Endothelial cell of umbilical vein (primary cell): ENCODE results near the gene RMI2. TPM values are rescaled to one million over a fixed set of nuclear protein-coding genes. Genes with fewer than 3 reads are reported as not detected.
"Not testable (repeated sequence)": the region's sequence is repeated elsewhere in the genome, so short reads cannot be mapped to it uniquely, and the experiment has no call there.

ENCODE experiments used
- BruUV-seq: library from RNA; stranded (reverse); fragments of 400-500 nt; replicated peaks from 2 replicates; lab custom pipeline; 2021; lab: Mats Ljungman, UMichigan
- CTCF ChIA-PET: fragments of 300-600, 350-600 bp; sonication (Branson Sonifier 250); formaldehyde crosslinking; loops from one replicate; lab custom pipeline; 2021; ENCODE audit warnings: antibody characterized with exemption, inconsistent platforms; lab: Charles Lee
- POLR2A ChIA-PET: fragments of 300-600, 350-600 bp; sonication (Branson Sonifier 250); formaldehyde crosslinking; loops from one replicate; lab custom pipeline; 2021; ENCODE audit warnings: antibody characterized with exemption, inconsistent platforms; lab: Charles Lee
- DNase-seq: peaks from one replicate; pipeline ENCODE4 v3.0.0-alpha.2; 2011; ENCODE audit warnings: low read depth, low spot score
- FAIRE-seq: peaks from 2 replicates; lab custom pipeline; 2011; peaks lifted over from hg19 to GRCh38; lab: Jason Lieb, UNC
- H2AFZ ChIP-seq: 2 replicates; pipeline ENCODE4 v1.6.0; 2012; ENCODE audit warnings: low read depth, low read length, control low read depth, inconsistent platforms
- H3K27ac ChIP-seq: 2 replicates; pipeline ENCODE4 v1.5.1; 2011; ENCODE audit warnings: low read depth, mild to moderate bottlenecking, control low read depth, low read length, moderate library complexity; ENCODE audit not compliant: insufficient read depth
- H3K27me3 ChIP-seq, 2 experiments: 2 replicates each; pipeline versions ENCODE4 v1.6.0 to v1.6.1; 2011; ENCODE audit warnings: low read length in 2 of 2, mixed read lengths in 1 of 2; ENCODE audit not compliant: control insufficient read depth in 2 of 2, insufficient read depth in 2 of 2
- H3K36me3 ChIP-seq, 2 experiments: 2 replicates in 1 of 2; 3 replicates in 1 of 2; pipeline ENCODE4 v1.5.1; 2011; ENCODE audit warnings: low read length in 2 of 2, mild to moderate bottlenecking in 1 of 2, moderate library complexity in 1 of 2; ENCODE audit not compliant: control insufficient read depth in 2 of 2, insufficient read depth in 2 of 2; ENCODE audit errors: extremely low read depth in 1 of 2
- H3K4me1 ChIP-seq: 3 replicates; pipeline ENCODE4 v1.5.1; 2011; ENCODE audit warnings: mild to moderate bottlenecking, low read length; ENCODE audit not compliant: control insufficient read depth, insufficient read depth; ENCODE audit errors: extremely low read depth
- H3K4me2 ChIP-seq: 2 replicates; pipeline ENCODE4 v1.6.1; 2011; ENCODE audit warnings: low read length, control low read depth, mixed read lengths; ENCODE audit not compliant: insufficient read depth
- H3K4me3 ChIP-seq, 3 experiments: fragments of 200-600 bp in 1 of 3; sonication (generic), shearing (Covaris generic) in 1 of 3; replicated peaks in 1 of 3; 2 replicates each; pipeline ENCODE4 v1.5.1; 2011 to 2016; ENCODE audit warnings: control low read depth in 3 of 3, low read length in 3 of 3, mild to moderate bottlenecking in 2 of 3, inconsistent platforms in 1 of 3, low read depth in 1 of 3, moderate library complexity in 1 of 3; ENCODE audit not compliant: insufficient read depth in 1 of 3
- H3K79me2 ChIP-seq: 2 replicates; pipeline ENCODE4 v1.6.0; 2012; ENCODE audit warnings: low read length, inconsistent platforms; ENCODE audit not compliant: control insufficient read depth, insufficient read depth
- H3K9ac ChIP-seq: replicated peaks from 2 replicates; pipeline ENCODE3; 2011; ENCODE audit warnings: low read length, control low read depth; ENCODE audit not compliant: insufficient read depth; ENCODE audit errors: extremely low read depth
- H3K9me1 ChIP-seq: replicated peaks from 3 replicates; pipeline ENCODE4 v1.6.0; 2011; ENCODE audit warnings: mild to moderate bottlenecking, low read length; ENCODE audit not compliant: control insufficient read depth, insufficient read depth; ENCODE audit errors: extremely low read depth
- H3K9me3 ChIP-seq: replicated peaks from 2 replicates; pipeline ENCODE4 v1.5.1; 2012; ENCODE audit warnings: low read length, inconsistent platforms; ENCODE audit not compliant: control insufficient read depth, insufficient read depth
- H4K20me1 ChIP-seq: replicated peaks from 2 replicates; pipeline ENCODE3; 2011; ENCODE audit warnings: mild to moderate bottlenecking, low read length; ENCODE audit not compliant: control insufficient read depth, insufficient read depth; ENCODE audit errors: extremely low read depth
- EZH2 ChIP-seq: IDR thresholded peaks from 2 replicates; pipeline ENCODE4 v1.6.1; 2012; ENCODE audit warnings: borderline replicate concordance, low read depth, mild to moderate bottlenecking, moderate library complexity, low read length, inconsistent platforms; ENCODE audit not compliant: severe bottlenecking
- FOS ChIP-seq: IDR thresholded peaks from 2 replicates; pipeline ENCODE4 v1.6.1; 2011; ENCODE audit warnings: mild to moderate bottlenecking, low read length, moderate library complexity, borderline replicate concordance; ENCODE audit not compliant: insufficient read depth
- GATA2 ChIP-seq: IDR thresholded peaks from 2 replicates; pipeline ENCODE4 v1.7.0; 2011; ENCODE audit warnings: low read depth, mild to moderate bottlenecking, moderate library complexity, mixed read lengths, low read length; ENCODE audit not compliant: insufficient read length, insufficient read depth
- JUN ChIP-seq: IDR thresholded peaks from 2 replicates; pipeline ENCODE4 v1.6.1; 2011; ENCODE audit warnings: borderline replicate concordance, low read depth; ENCODE audit not compliant: insufficient read length, insufficient read depth
- MYC ChIP-seq: IDR thresholded peaks from one replicate; pipeline ENCODE4 v1.6.1; 2011; ENCODE audit warnings: mild to moderate bottlenecking, low read depth, low read length
- POLR2A ChIP-seq: IDR thresholded peaks from 2 replicates; pipeline ENCODE4 v1.6.1; 2012; ENCODE audit warnings: low read depth, mild to moderate bottlenecking, control low read depth, low read length
- POLR2AphosphoS5 ChIP-seq: IDR thresholded peaks from 2 replicates; pipeline ENCODE4 v1.6.1; 2012; ENCODE audit warnings: low read depth, mild to moderate bottlenecking, control low read depth, low read length, moderate library complexity; ENCODE audit not compliant: insufficient read depth
- dilution Hi-C: fragments of 300-500 bp; cut with MboI; formaldehyde crosslinking; loops from one replicate; pipeline ENCODE4 v1.15.0; 2019; ENCODE audit warnings: low sequenced_read_pairs; ENCODE audit not compliant: extremely low pct_ligation_motif_present
- intact Hi-C: fragments of 100-400 bp; cut with micrococcal nuclease; formaldehyde crosslinking; loops from one replicate; pipeline ENCODE4 v1.10.0; 2022
- polyA plus RNA-seq, 4 experiments: library from polyadenylated mRNA; depleted of rRNA in 3 of 4; stranded (reverse) in 3 of 4; unstranded in 1 of 4; fragments of >200 nt; gene quantifications; 2 replicates each; pipeline versions ENCODE4 v1.2.1 to v1.2.3, GENCODE V29; 2011 to 2012; ENCODE audit warnings: missing spikeins in 1 of 4
- total RNA-seq: library from RNA; stranded (reverse); gene quantifications from 2 replicates; pipeline ENCODE4 v1.2.3, GENCODE V29; 2021
- TF ChIP-seq, protein P1 (sequence below), 2 donors: IDR thresholded peaks; 1 replicate in 1 of 2; 2 replicates in 1 of 2; pipeline ENCODE4 v1.5.1; 2011; ENCODE audit warnings: low read length in 2 of 2, mild to moderate bottlenecking in 2 of 2, moderate library complexity in 2 of 2, control low read depth in 1 of 2, inconsistent platforms in 1 of 2, low read depth in 1 of 2; ENCODE audit not compliant: insufficient read depth in 1 of 2; ENCODE audit errors: extremely low read depth in 1 of 2
- TF ChIP-seq, protein P2 (sequence below): IDR thresholded peaks from 2 replicates; pipeline ENCODE4 v1.6.1; 2011; ENCODE audit not compliant: insufficient read depth, insufficient read length

The RMI2 gene
- total and polyA plus RNA-seq, 2 donors (not counting 3 experiments of a cell fraction or from before 2014, with no cell fraction given), result 5.3 to 7.7 TPM

DNA sequence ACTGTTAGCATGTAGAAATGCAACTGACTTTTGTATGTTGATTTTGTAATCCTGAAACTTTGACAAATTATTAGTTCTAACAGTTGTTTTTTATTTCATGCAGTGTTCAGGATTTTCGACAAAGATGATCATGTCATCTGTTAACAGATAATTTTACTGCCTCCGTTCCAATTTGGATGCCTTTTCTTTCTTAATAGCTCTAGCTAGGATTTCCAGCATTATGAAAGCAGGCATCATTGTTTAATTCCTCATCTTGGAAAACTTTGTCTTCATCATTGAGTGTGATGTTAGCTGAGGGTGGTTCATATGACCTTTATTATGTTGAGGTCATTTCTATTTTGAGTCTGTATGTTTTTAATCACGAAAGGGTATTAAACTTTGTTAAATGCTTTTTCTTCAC, 31.9 kb downstream of the RMI2 start:
- CTCF ChIA-PET, result interaction anchor here (1.0 to 1.3 kb wide), 2 partner anchors 10 to 21 kb away, joined by 3 to 4 read pairs; no protein-coding TSS in a partner anchor
- dilution Hi-C loops, result no loop called here
- no TSS peak for BruUV-seq

DNA sequence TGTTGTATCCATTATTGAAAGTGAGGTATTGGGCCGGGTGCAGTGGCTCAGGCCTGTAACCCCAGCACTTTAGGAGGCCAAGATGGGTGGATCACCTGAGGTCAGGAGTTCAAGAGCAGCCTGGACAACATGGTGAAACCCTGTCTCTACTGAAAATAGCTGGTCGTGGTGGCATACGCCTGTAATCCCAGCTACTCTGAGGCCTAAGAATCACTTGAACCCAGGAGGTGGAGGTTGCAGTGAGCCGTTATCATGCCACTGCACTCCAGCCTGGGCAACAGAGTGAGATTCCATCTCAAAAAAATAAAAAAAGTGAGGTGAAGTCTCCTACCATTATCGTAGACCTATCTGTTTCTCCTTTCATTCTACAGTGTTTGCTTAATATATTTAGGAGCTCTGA, 33.7 kb downstream of the RMI2 start:
- H3K4me1 ChIP-seq, dilution Hi-C loops, H3K4me3 ChIP-seq, H2AFZ ChIP-seq, CTCF ChIA-PET, H3K36me3 ChIP-seq, H3K9me3 ChIP-seq, H3K27ac ChIP-seq, H4K20me1 ChIP-seq, H3K27me3 ChIP-seq, H3K9ac ChIP-seq, intact Hi-C loops, H3K79me2 ChIP-seq, BruUV-seq, DNase-seq, FAIRE-seq, H3K9me1 ChIP-seq, H3K4me2 ChIP-seq: not testable (repeated sequence)
- POLR2A ChIA-PET, result interaction anchor here (0.7 kb wide), 1 partner anchor 87 kb away, joined by 3 read pairs; no protein-coding TSS in a partner anchor

More for the DNA sequence above, 31.9 kb downstream of the RMI2 start:
- no peak overlapping the region for H3K4me3 ChIP-seq
- no peak overlapping the region for H3K9ac ChIP-seq
- POLR2A ChIA-PET, result no interaction called here
- no peaks in the 10 kb centered on the region for H3K36me3 ChIP-seq
- H3K4me1 ChIP-seq, result no peaks in the 10 kb centered on the region
- no peak overlapping the region for H2AFZ ChIP-seq
- H4K20me1 ChIP-seq, result no peaks in the 10 kb centered on the region
- H3K9me1 ChIP-seq, result no peaks in the 10 kb centered on the region
- TF ChIP-seq POLR2AphosphoS5 (no peak), GATA2 (no peak), POLR2A (no peak), EZH2 (no peak), FOS (no peak), JUN (no peak), MYC (no peak)
- TF ChIP-seq, protein P1, sequence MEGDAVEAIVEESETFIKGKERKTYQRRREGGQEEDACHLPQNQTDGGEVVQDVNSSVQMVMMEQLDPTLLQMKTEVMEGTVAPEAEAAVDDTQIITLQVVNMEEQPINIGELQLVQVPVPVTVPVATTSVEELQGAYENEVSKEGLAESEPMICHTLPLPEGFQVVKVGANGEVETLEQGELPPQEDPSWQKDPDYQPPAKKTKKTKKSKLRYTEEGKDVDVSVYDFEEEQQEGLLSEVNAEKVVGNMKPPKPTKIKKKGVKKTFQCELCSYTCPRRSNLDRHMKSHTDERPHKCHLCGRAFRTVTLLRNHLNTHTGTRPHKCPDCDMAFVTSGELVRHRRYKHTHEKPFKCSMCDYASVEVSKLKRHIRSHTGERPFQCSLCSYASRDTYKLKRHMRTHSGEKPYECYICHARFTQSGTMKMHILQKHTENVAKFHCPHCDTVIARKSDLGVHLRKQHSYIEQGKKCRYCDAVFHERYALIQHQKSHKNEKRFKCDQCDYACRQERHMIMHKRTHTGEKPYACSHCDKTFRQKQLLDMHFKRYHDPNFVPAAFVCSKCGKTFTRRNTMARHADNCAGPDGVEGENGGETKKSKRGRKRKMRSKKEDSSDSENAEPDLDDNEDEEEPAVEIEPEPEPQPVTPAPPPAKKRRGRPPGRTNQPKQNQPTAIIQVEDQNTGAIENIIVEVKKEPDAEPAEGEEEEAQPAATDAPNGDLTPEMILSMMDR (IDR thresholded peaks at IDR 0.05; ENCODE audit: extremely low read depth in 1 of 2, insufficient read depth in 1 of 2, low read depth in 1 of 2, low read length in 2 of 2), result no peak
- TF ChIP-seq, protein P2, sequence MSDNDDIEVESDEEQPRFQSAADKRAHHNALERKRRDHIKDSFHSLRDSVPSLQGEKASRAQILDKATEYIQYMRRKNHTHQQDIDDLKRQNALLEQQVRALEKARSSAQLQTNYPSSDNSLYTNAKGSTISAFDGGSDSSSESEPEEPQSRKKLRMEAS, result no peak
- peaks cover 0 to 2% of the 10 kb centered on the region in 2 experiments for H3K27me3 ChIP-seq
- no peak overlapping the region for H3K27ac ChIP-seq
- FAIRE-seq (no peak), DNase-seq (no peak)
- no peaks in the 10 kb centered on the region for H3K9me3 ChIP-seq
- no peaks in the 10 kb centered on the region for H3K79me2 ChIP-seq
- intact Hi-C loops, result no loop called here
- no peak overlapping the region for H3K4me2 ChIP-seq
